ENCODE data around the gene ALOX15B. TPM values are rescaled to one million over a fixed set of nuclear protein-coding genes. Genes with fewer than 3 reads are reported as not detected.

Gene ALOX15B
- total and polyA plus RNA-seq, 9 of the 15 experiments (the other 6 are each of a cell fraction or from before 2014, with no cell fraction given): 0.04 TPM; not detected in 8

DNA sequence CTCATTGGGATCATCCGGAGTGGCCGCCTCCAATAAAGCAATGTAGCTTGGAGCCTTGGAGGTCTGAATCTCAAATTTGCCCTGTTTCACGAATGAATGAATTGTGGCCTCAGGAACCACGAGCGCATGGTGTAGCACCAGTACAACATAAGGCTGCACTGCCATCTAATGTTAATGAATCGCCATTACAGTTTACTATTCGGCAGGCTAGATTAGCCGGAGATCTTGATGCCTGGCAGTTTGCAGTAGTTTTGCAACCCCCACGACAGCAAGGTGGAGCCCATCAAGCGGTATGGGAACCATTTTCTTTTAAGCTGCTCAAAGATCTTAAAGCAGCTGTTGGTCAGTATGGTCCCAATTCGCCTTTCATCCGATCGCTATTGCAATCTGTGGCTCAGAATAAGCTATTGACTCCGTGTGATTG is 18.8 kb downstream of the ALOX15B start (continued):
- TF ChIP-seq, protein P1, sequence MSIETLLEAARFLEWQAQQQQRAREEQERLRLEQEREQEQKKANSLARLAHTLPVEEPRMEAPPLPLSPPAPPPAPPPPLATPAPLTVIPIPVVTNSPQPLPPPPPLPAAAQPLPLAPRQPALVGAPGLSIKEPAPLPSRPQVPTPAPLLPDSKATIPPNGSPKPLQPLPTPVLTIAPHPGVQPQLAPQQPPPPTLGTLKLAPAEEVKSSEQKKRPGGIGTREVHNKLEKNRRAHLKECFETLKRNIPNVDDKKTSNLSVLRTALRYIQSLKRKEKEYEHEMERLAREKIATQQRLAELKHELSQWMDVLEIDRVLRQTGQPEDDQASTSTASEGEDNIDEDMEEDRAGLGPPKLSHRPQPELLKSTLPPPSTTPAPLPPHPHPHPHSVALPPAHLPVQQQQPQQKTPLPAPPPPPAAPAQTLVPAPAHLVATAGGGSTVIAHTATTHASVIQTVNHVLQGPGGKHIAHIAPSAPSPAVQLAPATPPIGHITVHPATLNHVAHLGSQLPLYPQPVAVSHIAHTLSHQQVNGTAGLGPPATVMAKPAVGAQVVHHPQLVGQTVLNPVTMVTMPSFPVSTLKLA (conservative IDR thresholded peaks at IDR 0.05): peak in 1 of 2 experiments; percentile 83; a peak in 3 of 4 replicates
- TF ChIP-seq, protein P2, sequence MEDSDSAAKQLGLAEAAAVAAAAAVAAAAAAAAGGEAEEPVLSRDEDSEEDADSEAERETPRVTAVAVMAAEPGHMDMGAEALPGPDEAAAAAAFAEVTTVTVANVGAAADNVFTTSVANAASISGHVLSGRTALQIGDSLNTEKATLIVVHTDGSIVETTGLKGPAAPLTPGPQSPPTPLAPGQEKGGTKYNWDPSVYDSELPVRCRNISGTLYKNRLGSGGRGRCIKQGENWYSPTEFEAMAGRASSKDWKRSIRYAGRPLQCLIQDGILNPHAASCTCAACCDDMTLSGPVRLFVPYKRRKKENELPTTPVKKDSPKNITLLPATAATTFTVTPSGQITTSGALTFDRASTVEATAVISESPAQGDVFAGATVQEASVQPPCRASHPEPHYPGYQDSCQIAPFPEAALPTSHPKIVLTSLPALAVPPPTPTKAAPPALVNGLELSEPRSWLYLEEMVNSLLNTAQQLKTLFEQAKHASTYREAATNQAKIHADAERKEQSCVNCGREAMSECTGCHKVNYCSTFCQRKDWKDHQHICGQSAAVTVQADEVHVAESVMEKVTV (CRISPR knock-in tag; IDR thresholded peaks at IDR 0.05): peak; percentile 58
- TF ChIP-seq SRSF1 (IDR thresholded peaks at IDR 0.05; ENCODE audit: low read depth, low read length) (no peak), KAT7 (CRISPR knock-in tag; IDR thresholded peaks at IDR 0.05; ENCODE audit: borderline replicate concordance) (no peak), ETV1 (tag; conservative IDR thresholded peaks at IDR 0.05; ENCODE audit: low read depth) (no peak)

DNA sequence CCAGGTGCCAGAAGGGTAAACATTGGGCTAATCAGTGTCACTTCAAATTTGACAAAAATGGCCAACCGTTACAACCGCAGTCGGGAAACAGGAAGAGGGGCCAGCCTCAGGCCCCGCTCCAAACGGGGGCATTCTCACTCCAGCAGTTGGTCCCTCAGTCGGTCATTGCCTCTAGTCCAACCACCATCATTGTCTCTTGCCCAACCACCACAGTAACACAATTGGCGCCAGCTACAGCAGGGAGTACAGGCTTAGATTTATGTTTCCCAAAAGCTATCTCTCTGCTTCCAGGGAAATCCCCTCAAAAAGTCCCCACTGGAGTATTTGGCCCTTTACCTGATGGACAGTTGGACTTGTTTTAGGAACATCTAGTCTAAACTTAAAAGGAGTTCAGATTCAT is 20.3 kb downstream of the ALOX15B start:
- no peak overlapping the region for H3K4me3 ChIP-seq
- FAIRE-seq: no peak
- H3K79me2 ChIP-seq (ENCODE audit: control insufficient read depth, insufficient read depth, low read length): no peaks in the 10 kb centered on the region
- no peak overlapping the region for H3K4me2 ChIP-seq (ENCODE audit: insufficient read depth, low read length)
- no peaks in the 10 kb centered on the region for H3K9me1 ChIP-seq (ENCODE audit: control insufficient read depth, insufficient read depth, low read length)
- no peaks in the 10 kb centered on the region for H4K20me1 ChIP-seq (replicated peaks; ENCODE audit: control insufficient read depth, insufficient read depth, low read length)
- no peak overlapping the region for H3K27ac ChIP-seq (ENCODE audit: extremely low read depth, low read depth, low read length)
- DNase-seq (ENCODE audit: extremely low read depth in 1 of 4, low spot score in 3 of 4): no peak
- no peak overlapping the region for H2AFZ ChIP-seq (ENCODE audit: low read depth, low read length)
- intact Hi-C loops (cut with micrococcal nuclease): loop anchor here (10.0 kb wide), 1 partner anchor 64 kb away; no protein-coding TSS in a partner anchor
- no peaks in the 10 kb centered on the region for H3K9me3 ChIP-seq (replicated peaks; ENCODE audit: control insufficient read depth, insufficient read depth, low read depth, low read length)
- in situ Hi-C loops (cut with MboI): loop anchor here (5.0 to 25.0 kb wide), 3 partner anchors 147 to 928 kb away; partner anchors contain the start of gene MFSD6L
- ChIA-PET CTCF (ENCODE audit: low intra/inter-chr PET ratio) (interaction anchor here (0.5 to 3.4 kb wide), 6 partner anchors 34 to 788 kb away, joined by 3 to 17 read pairs (median 4); no protein-coding TSS in a partner anchor), POLR2A (interaction anchor here (0.6 kb wide), 1 partner anchor 93 kb away, joined by 3 read pairs; the partner anchor contains the start of gene PER1)
- no peaks in the 10 kb centered on the region for H3K36me3 ChIP-seq (ENCODE audit: control insufficient read depth, insufficient read depth, low read length)
- ATAC-seq: no peak
- peaks cover under 1 to 8% of the 10 kb centered on the region in 2 experiments; a peak in 3 of 5 replicates for H3K4me1 ChIP-seq (replicated peaks in 1 of 2; ENCODE audit: control insufficient read depth in 2 of 2, insufficient read depth in 2 of 2, low read length in 2 of 2)
- no TSS peak for BruUV-seq (replicated peaks)
- H3K9ac ChIP-seq (ENCODE audit: insufficient read depth in 1 of 2, low read depth in 2 of 2, low read length in 2 of 2): no peak overlapping the region
- H3K27me3 ChIP-seq (ENCODE audit: control insufficient read depth in 2 of 2, insufficient read depth in 2 of 2, low read length in 2 of 2): 0 out of 5 replicates have a peak, but pooled peaks cover 0 to 3% of the 10 kb centered on the region in 2 experiments
- WGBS (ENCODE audit: insufficient coverage, low coverage, missing lambda C conversion rate): 2% methylated on average over 6 of the region's 7 CpGs
- no peak for TF ChIP-seq GABPB1 (CRISPR knock-in tag; IDR thresholded peaks at IDR 0.05)
- no peak for TF ChIP-seq NR4A1 (CRISPR knock-in tag; IDR thresholded peaks at IDR 0.05)
- TF ChIP-seq NR4A1 (tag; IDR thresholded peaks at IDR 0.05): no peak
- TF ChIP-seq CEBPG (CRISPR knock-in tag; IDR thresholded peaks at IDR 0.05): no peak
- TF ChIP-seq CEBPG (tag; conservative IDR thresholded peaks at IDR 0.05 in 1 of 2, IDR thresholded peaks at IDR 0.05 in 1 of 2): no peak
- TF ChIP-seq KLF6 (CRISPR knock-in tag; IDR thresholded peaks at IDR 0.05; ENCODE audit: borderline replicate concordance): no peak
- TF ChIP-seq, protein P3, sequence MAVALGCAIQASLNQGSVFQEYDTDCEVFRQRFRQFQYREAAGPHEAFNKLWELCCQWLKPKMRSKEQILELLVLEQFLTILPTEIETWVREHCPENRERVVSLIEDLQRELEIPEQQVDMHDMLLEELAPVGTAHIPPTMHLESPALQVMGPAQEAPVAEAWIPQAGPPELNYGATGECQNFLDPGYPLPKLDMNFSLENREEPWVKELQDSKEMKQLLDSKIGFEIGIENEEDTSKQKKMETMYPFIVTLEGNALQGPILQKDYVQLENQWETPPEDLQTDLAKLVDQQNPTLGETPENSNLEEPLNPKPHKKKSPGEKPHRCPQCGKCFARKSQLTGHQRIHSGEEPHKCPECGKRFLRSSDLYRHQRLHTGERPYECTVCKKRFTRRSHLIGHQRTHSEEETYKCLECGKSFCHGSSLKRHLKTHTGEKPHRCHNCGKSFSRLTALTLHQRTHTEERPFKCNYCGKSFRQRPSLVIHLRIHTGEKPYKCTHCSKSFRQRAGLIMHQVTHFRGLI (CRISPR knock-in tag; IDR thresholded peaks at IDR 0.05): no peak
- TF ChIP-seq TRIM24 (IDR thresholded peaks at IDR 0.05): no peak
- no peak for TF ChIP-seq HNRNPH1 (optimal IDR thresholded peaks at IDR 0.05; ENCODE audit: low read depth, low read length)
- TF ChIP-seq CBX3 (IDR thresholded peaks at IDR 0.05; ENCODE audit: borderline replicate concordance in 1 of 2, low read length in 2 of 2): no peak
- TF ChIP-seq MECOM (CRISPR knock-in tag; IDR thresholded peaks at IDR 0.05): no peak
- TF ChIP-seq CHD2 (IDR thresholded peaks at IDR 0.05; ENCODE audit: low read depth, low read length): no peak
